Type B pancreatic cell (in vitro differentiated cells): ENCODE measurements around the gene GLI1. TPM values are rescaled to one million over a fixed set of nuclear protein-coding genes. Genes with fewer than 3 reads are reported as not detected.
"Not testable (repeated sequence)": the region's sequence is repeated elsewhere in the genome, so short reads cannot be mapped to it uniquely, and the experiment has no call there.

Source experiments
- DNase-seq: peaks from one replicate; pipeline ENCODE4 v3.0.0; 2021; ENCODE audit warnings: mixed read lengths; ENCODE audit not compliant: unreplicated experiment; ENCODE audit errors: extremely low spot score
- H3K27ac Mint-ChIP-seq: 2 replicates; pipeline ENCODE4 v1.8.0; 2021; ENCODE audit warnings: mild to moderate bottlenecking, mixed read lengths
- H3K27me3 Mint-ChIP-seq: 2 replicates; pipeline ENCODE4 v1.8.0; 2021; ENCODE audit warnings: mixed read lengths
- H3K36me3 Mint-ChIP-seq: 2 replicates; pipeline ENCODE4 v1.8.0; 2021; ENCODE audit warnings: mixed read lengths
- H3K4me1 Mint-ChIP-seq: one replicate; pipeline ENCODE4 v1.8.0; 2021; ENCODE audit warnings: mixed read lengths; ENCODE audit not compliant: unreplicated experiment
- H3K4me3 Mint-ChIP-seq: 2 replicates; pipeline ENCODE4 v1.8.0; 2021; ENCODE audit warnings: mild to moderate bottlenecking, mixed read lengths
- H3K9me3 Mint-ChIP-seq: 2 replicates; pipeline ENCODE4 v1.8.0; 2021; ENCODE audit warnings: mixed read lengths
- CTCF ChIP-seq: fragments of 200-600 bp; sonication (generic); conservative IDR thresholded peaks from 2 replicates; pipeline ENCODE4 v1.5.0; 2021; ENCODE audit warnings: antibody characterized with exemption, mild to moderate bottlenecking
- total RNA-seq: library from RNA; stranded (reverse); gene quantifications from 2 replicates; pipeline ENCODE4 v1.2.1, GENCODE V29; 2021; ENCODE audit warnings: low replicate concordance

GLI1 gene
- total RNA-seq, 1 donor from 2014 or later = 22.7 TPM

- Mint-ChIP-seq H3K4me3 (peak overlapping the region; percentile 100), H3K9me3 (no peaks in the 10 kb centered on the region), H3K36me3 (peaks cover 24% of the 10 kb centered on the region), H3K27ac (peak overlapping the region; percentile 92), H3K27me3 (no peaks in the 10 kb centered on the region), H3K4me1 (peaks cover 13% of the 10 kb centered on the region)
- TF ChIP-seq CTCF = no peak
- DNase-seq = no peak
Observed at GRCh38 chr12:57488402-57489156, 29.0 kb downstream of the GLI1 start.

GRCh38 chr12:57489157-57489641 lies 29.6 kb downstream of the GLI1 start:
- H3K27me3 Mint-ChIP-seq = no peaks in the 10 kb centered on the region
- peak overlapping the region; percentile 92 for H3K27ac Mint-ChIP-seq
- H3K9me3 Mint-ChIP-seq = no peaks in the 10 kb centered on the region
- TF ChIP-seq CTCF = no peak
- no peak for DNase-seq
- H3K4me3 Mint-ChIP-seq = peak overlapping the region; percentile 100
- peaks cover 13% of the 10 kb centered on the region for H3K4me1 Mint-ChIP-seq
- peaks cover 24% of the 10 kb centered on the region for H3K36me3 Mint-ChIP-seq

- H3K36me3 Mint-ChIP-seq = peaks cover 24% of the 10 kb centered on the region
Observed at GRCh38 chr12:57490126-57490525, 30.5 kb downstream of the GLI1 start.

GRCh38 chr12:57491393-57492280 lies 32.1 kb downstream of the GLI1 start:
- peak overlapping the region; percentile 59 for H3K4me3 Mint-ChIP-seq
- peak overlapping the region; percentile 58 for H3K27ac Mint-ChIP-seq
- no peaks in the 10 kb centered on the region for H3K9me3 Mint-ChIP-seq
- H3K36me3 Mint-ChIP-seq = peaks cover 24% of the 10 kb centered on the region
- H3K4me1 Mint-ChIP-seq = peaks cover 13% of the 10 kb centered on the region
- DNase-seq = no peak
- H3K27me3 Mint-ChIP-seq = no peaks in the 10 kb centered on the region
- TF ChIP-seq CTCF = peak; percentile 44

More at GRCh38 chr12:57490126-57490525, 30.5 kb downstream of the GLI1 start:
- DNase-seq = no peak
- no peak overlapping the region for H3K27ac Mint-ChIP-seq
- H3K9me3 Mint-ChIP-seq = no peaks in the 10 kb centered on the region
- no peaks in the 10 kb centered on the region for H3K27me3 Mint-ChIP-seq
- peaks cover 13% of the 10 kb centered on the region for H3K4me1 Mint-ChIP-seq
- H3K4me3 Mint-ChIP-seq = no peak overlapping the region
- no peak for TF ChIP-seq CTCF

GRCh38 chr12:57495051-57495701 lies 35.6 kb downstream of the GLI1 start:
- peaks cover 34% of the 10 kb centered on the region for H3K36me3 Mint-ChIP-seq
- not testable (repeated sequence) for H3K27ac Mint-ChIP-seq, H3K27me3 Mint-ChIP-seq, H3K4me1 Mint-ChIP-seq, H3K9me3 Mint-ChIP-seq, DNase-seq, H3K4me3 Mint-ChIP-seq
